Hematopoietic multipotent progenitor cell treated with erythropoietin and hydrocortisone succinate and interleukin-3 and kit ligand, for 17 days (in vitro differentiated cells): ENCODE data around the gene DTX1.
"Not testable (repeated sequence)": the region's sequence is repeated elsewhere in the genome, so short reads cannot be mapped to it uniquely, and the experiment has no call there.

Source experiments
- DNase-seq: peaks from one replicate; pipeline ENCODE4 v3.0.0-alpha.2; 2015; ENCODE audit warnings: low spot score

The DTX1 gene

GRCh38 chr12:113137861-113138783, 81.6 kb downstream of the DTX1 start:
- no peak for DNase-seq

- DNase-seq: no peak
These were observed 82.3 kb downstream of the DTX1 start for GRCh38 chr12:113138826-113139225.

- no peak for DNase-seq
These were observed 84.2 kb downstream of the DTX1 start for GRCh38 chr12:113140706-113141105.

- not testable (repeated sequence) for DNase-seq
These were observed 85.2 kb downstream of the DTX1 start for GRCh38 chr12:113141716-113142115.

DNA sequence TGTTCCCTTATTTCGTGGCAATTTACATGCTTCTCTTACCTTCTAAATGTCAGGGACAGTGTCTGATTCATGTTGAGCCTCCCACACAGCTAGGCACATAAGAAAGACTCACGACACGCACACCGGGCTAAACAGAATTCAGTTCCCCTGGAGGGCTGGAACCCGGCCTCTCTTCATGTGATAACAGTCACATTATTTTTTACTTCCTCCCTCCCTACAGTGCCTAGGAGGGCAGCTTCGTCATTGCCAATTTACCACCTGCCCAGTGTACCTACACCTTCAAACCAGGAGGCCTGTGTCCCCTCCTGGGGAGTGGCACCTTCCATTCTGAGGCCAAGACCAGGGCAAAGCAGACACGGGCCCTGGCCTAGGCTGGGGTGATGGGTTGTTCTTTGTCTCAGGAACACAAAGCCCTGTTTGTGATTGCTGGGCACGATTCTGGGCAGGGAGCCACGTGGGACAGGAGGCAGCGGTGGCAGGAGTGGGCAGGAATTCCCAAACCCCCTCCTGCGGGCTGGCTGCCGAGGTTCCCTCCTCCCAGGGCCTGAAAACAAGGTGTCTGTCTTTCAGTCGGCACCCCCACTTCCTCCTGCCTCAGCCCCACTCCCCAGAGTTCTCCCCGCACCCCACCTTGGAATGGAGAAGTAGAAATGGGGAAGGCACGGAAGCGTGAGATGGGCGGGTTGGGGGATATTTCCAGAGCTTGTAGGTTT, 85.8 kb downstream of the DTX1 start:
- DNase-seq: no peak

DNA sequence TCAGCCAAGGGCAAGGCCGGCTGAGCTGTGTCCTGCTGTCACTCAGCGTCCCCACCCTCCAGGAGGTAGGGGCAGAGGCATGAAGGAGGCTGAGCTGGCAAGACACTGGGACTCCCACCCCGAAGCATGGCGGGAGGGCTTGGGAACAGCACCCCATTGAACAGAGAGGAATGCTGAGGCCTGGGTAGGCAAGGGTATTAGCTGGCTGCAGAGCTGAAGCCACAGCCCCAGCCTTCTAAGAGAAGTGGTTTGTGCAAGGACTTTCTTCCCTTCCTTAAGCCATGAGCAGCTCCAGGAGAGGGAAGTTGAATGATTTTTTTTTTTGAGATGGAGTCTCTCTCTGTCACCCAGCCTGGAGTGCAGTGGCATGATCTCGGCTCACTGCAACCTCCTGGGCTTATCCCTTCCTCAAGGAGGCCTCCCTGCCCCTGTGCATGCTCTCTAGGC, 86.4 kb downstream of the DTX1 start:
- DNase-seq: no peak

GRCh38 chr12:113143959-113144358, 87.4 kb downstream of the DTX1 start:
- DNase-seq: no peak

- no peak for DNase-seq
These were observed 88.3 kb downstream of the DTX1 start for GRCh38 chr12:113144806-113145205.

- DNase-seq: no peak
These were observed 89.4 kb downstream of the DTX1 start for GRCh38 chr12:113145720-113146551.

GRCh38 chr12:113146999-113147398, 90.5 kb downstream of the DTX1 start:
- no peak for DNase-seq
